RWPE2 (cell line): ENCODE data around the gene MYO1E.
A peak's percentile ranks its signal among the peaks of the same experiment; 100 is the strongest.

Source experiments
- ATAC-seq: fragments of 200-7000 bp; cut with Tn5 transposase; 3 replicates; pipeline ENCODE4 v1.9.1; 2021; ENCODE audit warnings: low read depth
- DNase-seq: peaks from one replicate; pipeline ENCODE4 v3.0.0-alpha.2; 2020; ENCODE audit warnings: low spot score
- H3K27ac ChIP-seq: fragments of 450-650 bp; 2 replicates; pipeline ENCODE4 v1.5.1; 2017; ENCODE audit warnings: mild to moderate bottlenecking; ENCODE audit not compliant: poor library complexity, severe bottlenecking
- H3K27me3 ChIP-seq: fragments of 250-450 bp; sonication (Bioruptor Pico); 2 replicates; pipeline ENCODE4 v1.5.1; 2021; ENCODE audit warnings: mild to moderate bottlenecking, moderate library complexity; ENCODE audit not compliant: insufficient read depth, poor library complexity, severe bottlenecking
- H3K36me3 ChIP-seq: fragments of 250-450 bp; sonication (Bioruptor Pico); 2 replicates; pipeline ENCODE4 v1.5.1; 2020; ENCODE audit warnings: low read depth, mild to moderate bottlenecking, moderate library complexity
- H3K4me1 ChIP-seq: fragments of 250-450 bp; sonication (Bioruptor Pico); 2 replicates; pipeline ENCODE4 v1.5.1; 2021; ENCODE audit warnings: mild to moderate bottlenecking, moderate library complexity; ENCODE audit not compliant: insufficient read depth, poor library complexity, severe bottlenecking
- H3K4me3 ChIP-seq: fragments of 250-450 bp; sonication (Bioruptor Pico); 2 replicates; pipeline ENCODE4 v1.5.1; 2021; ENCODE audit warnings: mild to moderate bottlenecking, moderate library complexity; ENCODE audit not compliant: severe bottlenecking
- H3K9me3 ChIP-seq: fragments of 250-450 bp; sonication (Bioruptor Pico); 2 replicates; pipeline ENCODE4 v1.5.1; 2021; ENCODE audit warnings: mild to moderate bottlenecking, moderate library complexity; ENCODE audit not compliant: severe bottlenecking
- TF ChIP-seq, protein P1 (sequence below): fragments of 450-650 bp; IDR thresholded peaks from one replicate; pipeline ENCODE4 v1.5.1; 2017; ENCODE audit warnings: mild to moderate bottlenecking, moderate library complexity; ENCODE audit not compliant: poor library complexity, severe bottlenecking

Gene MYO1E

DNA sequence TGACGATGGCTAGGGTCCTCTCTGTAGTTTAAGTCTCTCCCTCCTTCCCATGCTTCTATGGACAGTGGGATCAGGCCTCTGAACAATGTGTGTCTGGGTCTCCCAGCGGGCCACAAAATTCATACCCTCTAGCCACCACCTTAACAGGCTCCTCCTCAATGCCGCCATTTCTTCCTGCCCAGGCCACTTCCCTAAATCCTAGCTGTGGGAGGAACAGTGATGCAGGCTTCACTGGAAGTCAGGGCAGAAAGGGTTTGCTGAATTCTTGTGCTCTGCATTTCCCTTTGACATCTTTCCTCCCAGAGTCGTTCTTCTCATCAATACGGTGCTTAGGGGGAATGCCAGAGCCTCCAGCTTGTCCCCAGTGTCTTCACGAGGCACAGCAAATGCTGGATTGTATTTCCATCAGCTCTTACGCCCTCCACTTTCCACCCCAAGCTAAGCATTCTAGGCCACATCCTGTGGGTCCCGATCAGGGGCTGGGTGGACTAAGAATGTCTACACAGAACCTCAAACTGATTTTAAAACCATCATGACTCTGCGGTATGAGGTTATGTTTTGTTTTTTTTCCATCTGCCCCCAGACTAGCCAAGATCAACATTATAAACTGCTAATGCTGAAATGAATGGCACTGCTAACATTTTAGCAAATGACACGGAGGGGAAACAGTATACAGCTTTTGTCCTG is 177.9 kb downstream of the MYO1E start:
- Histone ChIP-seq H3K4me3 (no peak overlapping the region), H3K9me3 (no peaks in the 10 kb centered on the region), H3K4me1 (peaks cover 21% of the 10 kb centered on the region), H3K27ac (no peak overlapping the region), H3K27me3 (no peaks in the 10 kb centered on the region), H3K36me3 (peaks cover 85% of the 10 kb centered on the region)
- ATAC-seq (no peak), DNase-seq (no peak)
- TF ChIP-seq, protein P1, sequence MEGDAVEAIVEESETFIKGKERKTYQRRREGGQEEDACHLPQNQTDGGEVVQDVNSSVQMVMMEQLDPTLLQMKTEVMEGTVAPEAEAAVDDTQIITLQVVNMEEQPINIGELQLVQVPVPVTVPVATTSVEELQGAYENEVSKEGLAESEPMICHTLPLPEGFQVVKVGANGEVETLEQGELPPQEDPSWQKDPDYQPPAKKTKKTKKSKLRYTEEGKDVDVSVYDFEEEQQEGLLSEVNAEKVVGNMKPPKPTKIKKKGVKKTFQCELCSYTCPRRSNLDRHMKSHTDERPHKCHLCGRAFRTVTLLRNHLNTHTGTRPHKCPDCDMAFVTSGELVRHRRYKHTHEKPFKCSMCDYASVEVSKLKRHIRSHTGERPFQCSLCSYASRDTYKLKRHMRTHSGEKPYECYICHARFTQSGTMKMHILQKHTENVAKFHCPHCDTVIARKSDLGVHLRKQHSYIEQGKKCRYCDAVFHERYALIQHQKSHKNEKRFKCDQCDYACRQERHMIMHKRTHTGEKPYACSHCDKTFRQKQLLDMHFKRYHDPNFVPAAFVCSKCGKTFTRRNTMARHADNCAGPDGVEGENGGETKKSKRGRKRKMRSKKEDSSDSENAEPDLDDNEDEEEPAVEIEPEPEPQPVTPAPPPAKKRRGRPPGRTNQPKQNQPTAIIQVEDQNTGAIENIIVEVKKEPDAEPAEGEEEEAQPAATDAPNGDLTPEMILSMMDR = no peak

DNA sequence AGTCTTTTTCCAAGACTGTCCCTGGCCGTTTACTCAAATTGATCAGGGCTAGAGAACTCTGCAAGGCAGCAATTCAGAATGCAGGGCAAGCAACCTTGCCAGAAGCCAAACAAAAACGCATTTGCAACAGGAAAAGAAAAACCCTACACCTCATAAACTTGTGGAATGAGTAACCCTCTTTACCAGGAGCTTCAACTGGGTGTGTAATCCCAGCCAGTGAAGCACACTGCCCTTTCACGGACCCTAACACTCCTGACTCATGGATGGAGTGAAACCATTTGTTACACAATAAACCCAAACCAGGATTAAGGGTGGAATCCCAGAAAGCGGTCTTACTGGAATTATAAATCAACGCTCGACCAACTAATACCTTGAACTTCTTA is 180.8 kb downstream of the MYO1E start:
- Histone ChIP-seq H3K36me3 (peaks cover 88% of the 10 kb centered on the region), H3K27me3 (no peaks in the 10 kb centered on the region), H3K4me1 (peaks cover 20% of the 10 kb centered on the region), H3K9me3 (no peaks in the 10 kb centered on the region), H3K27ac (peak overlapping the region; percentile 99), H3K4me3 (no peak overlapping the region)
- ATAC-seq (peak; percentile 99), DNase-seq (peak; percentile 92)
- TF ChIP-seq, protein P1 = no peak

DNA sequence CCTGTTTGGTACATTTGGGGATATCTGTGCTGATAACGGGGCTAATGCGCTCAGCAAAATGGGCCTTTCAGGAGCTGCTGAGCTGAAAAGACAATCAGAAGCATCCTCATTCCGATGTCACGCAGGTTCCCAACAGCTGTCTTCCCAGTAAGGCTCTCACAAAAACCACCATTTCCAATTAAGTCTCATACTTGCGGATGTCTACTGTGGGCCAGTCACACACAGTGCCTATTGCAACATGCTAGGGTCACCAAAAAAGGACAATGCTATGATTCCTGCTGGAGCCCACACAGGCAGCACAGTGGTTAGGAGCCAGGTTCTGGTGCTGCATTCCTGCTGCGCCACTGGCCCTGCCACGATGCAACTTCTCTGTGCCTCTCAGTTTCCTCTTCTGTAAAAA is 182.4 kb downstream of the MYO1E start:
- Histone ChIP-seq H3K9me3 (no peaks in the 10 kb centered on the region), H3K4me1 (peaks cover 20% of the 10 kb centered on the region), H3K27ac (peak overlapping the region; percentile 99), H3K27me3 (no peaks in the 10 kb centered on the region), H3K4me3 (no peak overlapping the region), H3K36me3 (peaks cover 90% of the 10 kb centered on the region)
- TF ChIP-seq, protein P1 = no peak
- no peak for ATAC-seq
- peak; percentile 29 for DNase-seq

DNA sequence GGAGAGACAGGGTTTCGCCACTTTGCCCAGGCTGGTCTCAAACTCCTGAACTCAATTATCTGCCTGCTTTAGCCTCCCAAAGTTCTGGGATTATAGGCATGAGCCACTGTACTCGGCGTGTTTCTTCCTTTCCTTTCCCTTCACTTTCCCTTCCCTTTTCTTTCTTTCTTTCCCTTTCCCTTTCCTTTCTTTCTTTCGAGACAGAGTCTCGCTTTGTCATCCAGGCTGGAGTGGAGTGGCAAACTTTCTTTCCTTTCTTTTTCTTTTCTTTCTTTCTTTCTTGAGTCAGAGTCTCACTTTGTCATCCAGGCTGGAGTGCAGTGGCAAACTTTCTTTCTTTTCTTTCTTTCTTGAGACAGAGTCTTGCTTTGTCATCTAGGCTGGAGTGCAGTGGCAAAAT is 183.4 kb downstream of the MYO1E start:
- H3K4me1 ChIP-seq = peaks cover 20% of the 10 kb centered on the region
- DNase-seq = no peak
- H3K27ac ChIP-seq = no peak overlapping the region
- H3K9me3 ChIP-seq = no peaks in the 10 kb centered on the region
- TF ChIP-seq, protein P1 = no peak
- no peaks in the 10 kb centered on the region for H3K27me3 ChIP-seq
- no peak for ATAC-seq
- H3K36me3 ChIP-seq = peaks cover 90% of the 10 kb centered on the region
- no peak overlapping the region for H3K4me3 ChIP-seq

DNA sequence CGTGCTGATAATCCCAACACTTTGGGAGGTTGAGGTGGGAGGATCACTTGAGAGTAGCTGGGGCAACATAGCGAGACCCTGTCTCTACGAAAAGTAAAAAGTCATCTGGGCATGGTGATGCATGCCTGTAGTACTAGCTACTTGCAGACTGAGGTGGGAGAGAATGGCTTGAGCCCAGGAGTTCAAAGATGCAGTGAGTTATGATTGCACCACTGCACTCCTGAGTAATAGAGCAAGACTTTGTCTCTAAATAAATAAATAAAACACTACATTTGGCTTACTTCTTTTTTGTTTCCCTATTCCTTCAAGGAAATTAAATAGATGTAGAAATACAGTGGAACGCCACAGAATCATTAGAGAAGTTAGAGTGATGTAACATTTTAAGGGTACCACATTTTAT is 186.2 kb downstream of the MYO1E start:
- TF ChIP-seq, protein P1 = no peak
- no peaks in the 10 kb centered on the region for H3K27me3 ChIP-seq
- ATAC-seq = no peak
- peaks cover 98% of the 10 kb centered on the region for H3K36me3 ChIP-seq
- no peak overlapping the region for H3K27ac ChIP-seq
- peaks cover 9% of the 10 kb centered on the region for H3K4me1 ChIP-seq
- DNase-seq = peak; percentile 15
- no peaks in the 10 kb centered on the region for H3K9me3 ChIP-seq
- no peak overlapping the region for H3K4me3 ChIP-seq
